HEK293 (cell line): ENCODE measurements around the gene MARF1.
A peak's percentile ranks its signal among the peaks of the same experiment; 100 is the strongest.

Experiments
- CTCF ChIA-PET: fragments of 350-600 bp; formaldehyde crosslinking; extraction: SDS; loops from one replicate; lab custom pipeline; 2021; ENCODE audit warnings: antibody characterized with exemption; lab: Yijun Ruan, JAX
- POLR2A ChIA-PET: fragments of 300-600 bp; formaldehyde crosslinking; extraction: SDS; loops from one replicate; lab custom pipeline; 2020; ENCODE audit warnings: antibody characterized with exemption, inconsistent platforms; lab: Yijun Ruan, JAX
- H3K27ac ChIP-seq: fragments of 200-500 bp; sonication (Bioruptor generic); 2 replicates; pipeline ENCODE4 v1.5.1; 2014; ENCODE audit warnings: low read depth, low read length, control low read depth, inconsistent platforms; ENCODE audit errors: extremely low read depth
- H3K36me3 ChIP-seq, 2 experiments: fragments of 200-500 bp in 1 of 2; sonication (Bioruptor generic) in 1 of 2; 1 replicate in 1 of 2; 2 replicates in 1 of 2; pipeline ENCODE4 v1.5.1; 2014 to 2017; ENCODE audit warnings: inconsistent platforms in 2 of 2, low read length in 2 of 2; ENCODE audit not compliant: control insufficient read depth in 2 of 2, insufficient read depth in 1 of 2
- H3K4me1 ChIP-seq: fragments of 200-500 bp; sonication (Bioruptor generic); 2 replicates; pipeline ENCODE4 v1.5.1; 2014; ENCODE audit warnings: mild to moderate bottlenecking, low read length, inconsistent platforms; ENCODE audit not compliant: control insufficient read depth, insufficient read depth
- H3K4me3 ChIP-seq: 2 replicates; pipeline ENCODE4 v1.5.1; 2011; ENCODE audit warnings: low read depth, mild to moderate bottlenecking, control low read depth, low read length, moderate library complexity
- H3K9me3 ChIP-seq: fragments of 200-500 bp; sonication (Bioruptor generic); 2 replicates; pipeline ENCODE4 v1.5.1; 2014; ENCODE audit warnings: low read depth, low read length, inconsistent platforms; ENCODE audit not compliant: control insufficient read depth, insufficient read depth
- EGR2 ChIP-seq: fragments of 450-650 bp; formaldehyde crosslinking; IDR thresholded peaks from 2 replicates; pipeline ENCODE4 v1.5.1; 2016; ENCODE audit warnings: low read depth, missing biosample characterization, missing genetic modification characterization
- GLIS1 ChIP-seq: fragments of 450-650 bp; formaldehyde crosslinking; IDR thresholded peaks from 2 replicates; pipeline ENCODE4 v1.5.1; 2016; ENCODE audit warnings: missing biosample characterization, missing genetic modification characterization
- IKZF3 ChIP-seq: fragments of 450-650 bp; IDR thresholded peaks from 2 replicates; pipeline ENCODE4 v1.5.0; 2018; ENCODE audit warnings: missing biosample characterization, mild to moderate bottlenecking, missing genetic modification characterization, moderate library complexity
- KLF1 ChIP-seq: fragments of 450-650 bp; formaldehyde crosslinking; IDR thresholded peaks from 2 replicates; pipeline ENCODE4 v1.5.1; 2016; ENCODE audit warnings: missing biosample characterization, missing genetic modification characterization
- KLF17 ChIP-seq: fragments of 450-650 bp; formaldehyde crosslinking; IDR thresholded peaks from 2 replicates; pipeline ENCODE4 v1.5.1; 2016; ENCODE audit warnings: missing biosample characterization, missing genetic modification characterization
- PATZ1 ChIP-seq: fragments of 450-650 bp; formaldehyde crosslinking; IDR thresholded peaks from 2 replicates; pipeline ENCODE4 v1.5.1; 2016; ENCODE audit warnings: missing biosample characterization, missing genetic modification characterization
- PRDM6 ChIP-seq: fragments of 450-650 bp; formaldehyde crosslinking; IDR thresholded peaks from 2 replicates; pipeline ENCODE4 v1.5.1; 2017; ENCODE audit warnings: missing biosample characterization, missing genetic modification characterization
- SP2 ChIP-seq: fragments of 450-650 bp; formaldehyde crosslinking; IDR thresholded peaks from 2 replicates; pipeline ENCODE4 v1.5.1; 2016; ENCODE audit warnings: missing biosample characterization, missing genetic modification characterization
- SP7 ChIP-seq: fragments of 450-650 bp; formaldehyde crosslinking; IDR thresholded peaks from 2 replicates; pipeline ENCODE4 v1.5.1; 2016; ENCODE audit warnings: missing biosample characterization, missing genetic modification characterization
- TSHZ1 ChIP-seq: fragments of 450-650 bp; formaldehyde crosslinking; IDR thresholded peaks from 2 replicates; pipeline ENCODE4 v1.5.1; 2016; ENCODE audit warnings: missing biosample characterization, missing genetic modification characterization, borderline replicate concordance
- WT1 ChIP-seq: fragments of 450-650 bp; formaldehyde crosslinking; IDR thresholded peaks from 2 replicates; pipeline ENCODE4 v1.5.1; 2016; ENCODE audit warnings: missing biosample characterization, missing genetic modification characterization
- ZBTB17 ChIP-seq: fragments of 450-650 bp; formaldehyde crosslinking; IDR thresholded peaks from 2 replicates; pipeline ENCODE4 v1.5.1; 2016; ENCODE audit warnings: missing biosample characterization, missing genetic modification characterization
- ZBTB20 ChIP-seq: fragments of 450-650 bp; formaldehyde crosslinking; IDR thresholded peaks from 2 replicates; pipeline ENCODE4 v1.5.1; 2016; ENCODE audit warnings: missing biosample characterization, missing genetic modification characterization
- ZBTB8A ChIP-seq: fragments of 450-650 bp; formaldehyde crosslinking; IDR thresholded peaks from 2 replicates; pipeline ENCODE4 v1.5.1; 2016; ENCODE audit warnings: missing biosample characterization, missing genetic modification characterization
- ZEB2 ChIP-seq: fragments of 450-650 bp; formaldehyde crosslinking; IDR thresholded peaks from 2 replicates; pipeline ENCODE4 v1.5.1; 2016; ENCODE audit warnings: missing biosample characterization, missing genetic modification characterization
- ZNF335 ChIP-seq: fragments of 450-650 bp; formaldehyde crosslinking; conservative IDR thresholded peaks from 2 replicates; pipeline ENCODE4 v1.5.1; 2016; ENCODE audit warnings: missing biosample characterization, missing genetic modification characterization
- ZNF366 ChIP-seq: fragments of 450-650 bp; formaldehyde crosslinking; conservative IDR thresholded peaks from 2 replicates; pipeline ENCODE4 v1.5.1; 2016; ENCODE audit warnings: missing biosample characterization, missing genetic modification characterization
- ZNF449 ChIP-seq: fragments of 450-650 bp; formaldehyde crosslinking; IDR thresholded peaks from 2 replicates; pipeline ENCODE4 v1.5.1; 2017; ENCODE audit warnings: missing biosample characterization, mild to moderate bottlenecking, missing genetic modification characterization, moderate library complexity
- ZNF561 ChIP-seq: fragments of 450-650 bp; IDR thresholded peaks from 2 replicates; pipeline ENCODE4 v1.5.1; 2018; ENCODE audit warnings: missing biosample characterization, missing genetic modification characterization, borderline replicate concordance
- ZNF660 ChIP-seq: fragments of 450-650 bp; IDR thresholded peaks from 2 replicates; pipeline ENCODE4 v1.5.1; 2018; ENCODE audit warnings: missing biosample characterization, mild to moderate bottlenecking, missing genetic modification characterization
- ZNF670 ChIP-seq: fragments of 450-650 bp; formaldehyde crosslinking; IDR thresholded peaks from 2 replicates; pipeline ENCODE4 v1.5.1; 2016; ENCODE audit warnings: missing biosample characterization, missing genetic modification characterization, low read depth
- ZNF692 ChIP-seq: fragments of 450-650 bp; formaldehyde crosslinking; IDR thresholded peaks from 2 replicates; pipeline ENCODE4 v1.5.1; 2016; ENCODE audit warnings: missing biosample characterization, missing genetic modification characterization
- ZNF791 ChIP-seq: fragments of 450-650 bp; formaldehyde crosslinking; IDR thresholded peaks from 2 replicates; pipeline ENCODE4 v1.5.1; 2016; ENCODE audit warnings: missing biosample characterization, missing genetic modification characterization
- ZSCAN18 ChIP-seq: fragments of 450-650 bp; formaldehyde crosslinking; IDR thresholded peaks from 2 replicates; pipeline ENCODE4 v1.5.1; 2016; ENCODE audit warnings: missing biosample characterization, missing genetic modification characterization

MARF1 gene

GRCh38 chr16:15644267-15644961, 1.5 kb upstream of the MARF1 start:
- H3K9me3 ChIP-seq, result no peaks in the 10 kb centered on the region
- no peak overlapping the region for H3K4me3 ChIP-seq
- peaks cover 15% of the 10 kb centered on the region for H3K4me1 ChIP-seq
- H3K36me3 ChIP-seq, result no peaks in the 10 kb centered on the region; a peak in 1 of 3 replicates
- POLR2A ChIA-PET, result interaction anchor here (0.8 kb wide), 1 partner anchor 8 kb away, joined by 4 read pairs; no protein-coding TSS in a partner anchor
- H3K27ac ChIP-seq, result peak overlapping the region; percentile 98
- CTCF ChIA-PET, result interaction anchor here (0.6 to 2.5 kb wide), 8 partner anchors 9 to 125 kb away, joined by 3 to 10 read pairs (median 4); no protein-coding TSS in a partner anchor
- TF ChIP-seq IKZF3 (peak; percentile 67), SP2 (tag by site-specific recombination) (peak; percentile 69), ZBTB20 (peak; percentile 71), KLF17 (peak; percentile 38; the same call in 1 of the 2 replicates), ZBTB17 (tag by site-specific recombination) (peak; percentile 95), ZEB2 (tag by site-specific recombination) (peak; percentile 51), ZNF660 (tag by site-specific recombination) (0 out of 2 replicates have a peak, but pooled peaks have one; percentile 13), ZNF692 (tag by site-specific recombination) (no peak), SP7 (tag by site-specific recombination) (peak; percentile 77), ZSCAN18 (tag by site-specific recombination) (no peak), PATZ1 (tag by site-specific recombination) (0 out of 2 replicates have a peak, but pooled peaks have one; percentile 10), ZNF791 (no peak), ZNF561 (tag by site-specific recombination) (peak; percentile 58; the same call in 1 of the 2 replicates), TSHZ1 (tag by site-specific recombination) (0 out of 2 replicates have a peak, but pooled peaks have one; percentile 47), ZNF366 (peak; percentile 91), WT1 (tag by site-specific recombination) (peak; percentile 58; the same call in 1 of the 2 replicates), GLIS1 (tag by site-specific recombination) (peak; percentile 85), KLF1 (peak; percentile 79), PRDM6 (tag by site-specific recombination) (peak; percentile 76), ZBTB8A (tag by site-specific recombination) (0 out of 2 replicates have a peak, but pooled peaks have one; percentile 11), ZNF449 (no peak), EGR2 (tag by site-specific recombination) (0 out of 2 replicates have a peak, but pooled peaks have one; percentile 25), ZNF335 (tag by site-specific recombination) (no peak), ZNF670 (tag by site-specific recombination) (no peak)
